Spinal cord (tissue), 10 donors: Measurements from ENCODE around the gene PRPH2. TPM values are rescaled to one million over a fixed set of nuclear protein-coding genes. Genes with fewer than 3 reads are reported as not detected.

ENCODE experiments used
- DNase-seq, 6 donors: peaks; one replicate each; pipeline versions ENCODE4 v3.0.0 to v3.0.0-alpha.2; 2013 to 2015; ENCODE audit warnings: low spot score in 6 of 6, low read depth in 4 of 6
- H3K27ac ChIP-seq: one replicate; pipeline ENCODE4 v1.5.1; 2013; ENCODE audit warnings: low read depth, low read length, control low read depth
- H3K27me3 ChIP-seq: one replicate; pipeline ENCODE4 v1.6.1; 2013; ENCODE audit warnings: low read length; ENCODE audit not compliant: control insufficient read depth, insufficient read depth
- H3K36me3 ChIP-seq: one replicate; pipeline ENCODE4 v1.6.1; 2013; ENCODE audit warnings: low read length; ENCODE audit not compliant: control insufficient read depth, insufficient read depth
- H3K4me1 ChIP-seq: one replicate; pipeline ENCODE4 v1.6.1; 2013; ENCODE audit warnings: low read length; ENCODE audit not compliant: control insufficient read depth, insufficient read depth
- H3K4me3 ChIP-seq: one replicate; pipeline ENCODE4 v1.5.1; 2013; ENCODE audit warnings: low read depth, low read length, control low read depth
- H3K9me3 ChIP-seq: one replicate; pipeline ENCODE4 v1.6.1; 2013; ENCODE audit warnings: low read length; ENCODE audit not compliant: control insufficient read depth, insufficient read depth
- WGBS: methylation state at CpG from one replicate; pipeline ENCODE4 v1.1.5; 2013; ENCODE audit warnings: missing lambda C conversion rate; ENCODE audit not compliant: insufficient coverage; 5-methylcytosine and 5-hydroxymethylcytosine counted together
- polyA plus RNA-seq, 2 donors: library from polyadenylated mRNA; unstranded; fragments of 120-200 nt; gene quantifications; one replicate each; pipeline ENCODE4 v1.2.1, GENCODE V29; 2013; ENCODE audit not compliant: insufficient read length in 2 of 2
- total RNA-seq, 2 donors: library from RNA; depleted of rRNA in 1 of 2; stranded (reverse); fragments of 120-200 nt in 1 of 2; fragments of >200 nt in 1 of 2; gene quantifications; one replicate each; pipeline versions ENCODE4 v1.2.3 to v1.2.4, GENCODE V29; 2013 to 2014
- donor health status: healthy.

Gene PRPH2
- total and polyA plus RNA-seq, 4 donors = 5.1 to 9.0 (median 6.6) TPM

GRCh38 chr6:42726026-42726425, 3.6 kb upstream of the PRPH2 start:
- Histone ChIP-seq H3K36me3 (peaks cover 5% of the 10 kb centered on the region), H3K27ac (no peak overlapping the region), H3K4me3 (no peak overlapping the region), H3K27me3 (no peaks in the 10 kb centered on the region), H3K9me3 (no peaks in the 10 kb centered on the region), H3K4me1 (peaks cover 6% of the 10 kb centered on the region)
- no peak for DNase-seq

DNA sequence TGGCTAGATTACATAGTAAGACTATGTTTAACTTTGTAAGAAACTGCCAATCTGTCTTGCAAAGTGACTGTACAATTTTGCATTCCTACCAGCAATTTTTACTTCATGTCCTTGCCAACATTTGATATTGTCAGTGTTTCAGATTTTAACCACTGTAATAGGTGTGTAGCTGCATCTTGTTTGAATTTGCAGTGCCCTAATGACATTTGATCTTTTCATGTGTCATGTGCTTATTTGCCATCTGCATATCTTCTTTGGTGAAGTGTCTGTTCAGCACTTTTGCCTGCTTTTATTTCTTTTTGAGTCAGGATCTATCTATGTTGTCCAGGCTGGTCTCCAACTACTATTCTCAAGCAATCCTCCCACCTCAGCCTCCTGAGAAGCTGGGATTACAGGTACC, 2.4 kb upstream of the PRPH2 start:
- Histone ChIP-seq H3K27ac (no peak overlapping the region), H3K9me3 (no peaks in the 10 kb centered on the region), H3K4me1 (peaks cover 6% of the 10 kb centered on the region), H3K4me3 (no peak overlapping the region), H3K27me3 (no peaks in the 10 kb centered on the region), H3K36me3 (peaks cover 5% of the 10 kb centered on the region)
- no peak for DNase-seq

DNA sequence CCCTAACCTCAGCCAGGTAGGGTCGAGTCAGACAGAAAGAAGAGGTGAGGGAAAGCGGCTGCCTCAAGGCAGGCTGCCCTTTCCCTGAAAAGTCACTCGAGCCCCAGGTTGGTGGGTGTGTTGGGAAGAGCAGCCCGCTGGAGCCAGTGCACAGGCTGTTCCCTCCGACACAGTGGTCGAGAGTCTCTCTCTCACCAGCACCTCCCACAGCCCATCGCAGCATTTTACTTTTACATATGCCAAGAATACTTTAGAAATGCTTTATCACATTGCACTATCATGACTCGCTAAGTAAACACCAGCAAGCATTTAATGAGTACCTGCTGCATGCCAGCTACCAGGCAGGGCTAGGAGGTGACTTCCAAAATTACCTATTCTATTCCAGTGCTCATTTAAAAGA, 1.7 kb downstream of the PRPH2 start:
- no peak for DNase-seq
- 81% methylated on average over 6 of the region's 8 CpGs for WGBS

GRCh38 chr6:42715871-42716270, 6.5 kb downstream of the PRPH2 start:
- no peak overlapping the region for H3K4me3 ChIP-seq
- no peaks in the 10 kb centered on the region for H3K27me3 ChIP-seq
- no peaks in the 10 kb centered on the region for H3K9me3 ChIP-seq
- H3K27ac ChIP-seq = no peak overlapping the region
- 84% methylated on average over 2 of the region's 4 CpGs for WGBS
- no peak for DNase-seq
- no peaks in the 10 kb centered on the region for H3K4me1 ChIP-seq
- no peaks in the 10 kb centered on the region for H3K36me3 ChIP-seq

More for the DNA sequence above, 1.7 kb downstream of the PRPH2 start:
- no peaks in the 10 kb centered on the region for H3K27me3 ChIP-seq
- no peaks in the 10 kb centered on the region for H3K4me1 ChIP-seq
- H3K36me3 ChIP-seq = peaks cover 5% of the 10 kb centered on the region
- no peak overlapping the region for H3K27ac ChIP-seq
- H3K9me3 ChIP-seq = no peaks in the 10 kb centered on the region
- no peak overlapping the region for H3K4me3 ChIP-seq

- DNase-seq = no peak
- Histone ChIP-seq H3K4me3 (no peak overlapping the region), H3K27ac (no peak overlapping the region), H3K4me1 (peaks cover 9% of the 10 kb centered on the region), H3K9me3 (no peaks in the 10 kb centered on the region), H3K36me3 (no peaks in the 10 kb centered on the region), H3K27me3 (no peaks in the 10 kb centered on the region)
- no CpG with 5 or more reads among the region's 4 CpGs for WGBS
Observed at GRCh38 chr6:42714098-42714761, 8.2 kb downstream of the PRPH2 start.

DNA sequence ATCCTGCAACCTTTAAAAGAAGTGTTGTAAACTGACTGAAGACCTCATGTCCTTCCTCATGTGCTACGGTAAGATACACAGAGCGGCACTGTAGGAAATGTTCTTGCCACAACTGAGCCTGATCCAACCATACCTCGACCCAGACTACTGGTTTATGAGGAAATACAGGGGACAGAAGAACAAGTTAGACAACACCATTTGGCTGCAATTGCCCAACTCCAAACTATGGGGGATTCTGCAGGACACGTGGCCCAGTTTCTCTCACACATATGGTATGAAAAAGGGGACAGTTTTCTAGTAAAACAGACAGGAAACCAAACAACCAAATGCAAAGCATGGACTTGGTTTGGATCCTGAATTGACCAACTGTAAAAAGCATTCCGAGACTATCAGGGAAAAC, 10.5 kb downstream of the PRPH2 start:
- Histone ChIP-seq H3K27me3 (no peaks in the 10 kb centered on the region), H3K4me3 (no peak overlapping the region), H3K9me3 (no peaks in the 10 kb centered on the region), H3K36me3 (no peaks in the 10 kb centered on the region), H3K4me1 (peaks cover 9% of the 10 kb centered on the region), H3K27ac (no peak overlapping the region)
- 100% methylated on average over 3 of the region's 5 CpGs for WGBS
- no peak for DNase-seq

DNA sequence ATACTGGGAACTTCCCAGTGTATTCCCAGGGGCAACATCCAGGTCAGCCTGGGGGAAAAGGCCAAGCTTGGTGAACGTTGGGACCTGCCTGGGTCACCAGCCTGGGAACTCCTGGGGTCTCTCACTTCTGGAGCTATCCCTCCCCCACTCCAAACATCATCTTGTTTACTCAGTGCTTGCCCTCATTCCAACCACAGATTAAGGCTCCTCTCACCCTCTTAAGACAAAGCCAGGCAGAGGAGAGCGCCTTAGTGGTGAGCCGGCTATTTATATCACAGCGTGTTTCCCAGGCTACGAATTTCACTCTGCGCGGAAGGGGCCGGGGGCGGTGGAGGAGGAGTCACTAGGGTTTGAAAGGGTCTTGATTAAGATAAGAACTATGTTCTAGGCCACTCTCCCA, 12.1 kb downstream of the PRPH2 start:
- no peak overlapping the region for H3K4me3 ChIP-seq
- 6% methylated on average over 1 of the region's 9 CpGs for WGBS
- no peaks in the 10 kb centered on the region for H3K36me3 ChIP-seq
- H3K4me1 ChIP-seq = peaks cover 9% of the 10 kb centered on the region
- H3K27ac ChIP-seq = no peak overlapping the region
- no peaks in the 10 kb centered on the region for H3K9me3 ChIP-seq
- DNase-seq = peak in 1 of 6 donors; percentile 19
- H3K27me3 ChIP-seq = no peaks in the 10 kb centered on the region

DNA sequence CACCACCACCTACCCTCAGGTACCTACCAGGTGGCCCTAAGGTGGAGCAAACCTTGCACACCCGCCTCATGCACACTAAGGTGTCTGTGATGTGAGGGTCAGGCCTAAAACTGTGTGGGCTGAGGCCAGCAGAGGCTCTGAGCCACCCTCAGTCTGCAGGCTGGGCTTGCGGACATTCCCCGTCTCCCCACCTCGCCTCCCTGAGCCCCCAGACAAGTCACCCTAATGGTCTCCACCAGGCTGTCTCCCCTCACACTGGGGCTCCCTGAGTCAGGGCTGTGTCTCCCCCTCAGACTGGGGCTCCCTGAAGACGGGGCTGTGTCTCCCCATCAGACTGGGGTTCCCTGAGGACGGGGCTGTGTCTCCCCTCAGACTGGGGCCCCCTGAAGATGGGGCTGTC, 12.5 kb downstream of the PRPH2 start:
- 95% methylated on average over 6 of the region's 6 CpGs for WGBS
- Histone ChIP-seq H3K27me3 (no peaks in the 10 kb centered on the region), H3K36me3 (no peaks in the 10 kb centered on the region), H3K4me1 (peaks cover 9% of the 10 kb centered on the region), H3K9me3 (no peaks in the 10 kb centered on the region), H3K4me3 (no peak overlapping the region), H3K27ac (no peak overlapping the region)
- no peak for DNase-seq

DNA sequence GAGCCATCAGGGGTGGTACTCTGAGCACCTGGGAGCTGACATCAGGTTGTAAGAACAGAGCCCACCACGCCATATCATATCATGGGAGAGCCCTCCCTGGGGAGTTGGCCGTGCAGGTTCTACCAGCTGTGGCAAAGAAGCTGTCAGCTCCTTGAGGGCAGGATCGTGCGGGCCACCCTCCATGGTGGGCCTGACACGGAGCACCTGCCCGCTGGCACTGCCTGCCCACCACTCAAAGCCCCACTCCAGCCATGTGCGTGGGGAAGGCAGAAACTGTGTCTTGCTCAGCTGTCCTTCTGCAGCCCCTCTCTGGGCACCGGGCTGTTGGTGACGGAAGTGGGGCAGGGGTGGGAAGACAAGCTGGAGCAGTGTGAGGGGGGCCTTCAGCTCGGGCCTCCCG, 14.3 kb downstream of the PRPH2 start:
- Histone ChIP-seq H3K27ac (no peak overlapping the region), H3K4me1 (peaks cover 9% of the 10 kb centered on the region), H3K9me3 (no peaks in the 10 kb centered on the region), H3K27me3 (no peaks in the 10 kb centered on the region), H3K4me3 (no peak overlapping the region), H3K36me3 (no peaks in the 10 kb centered on the region)
- DNase-seq = no peak
- 93% methylated on average over 10 of the region's 11 CpGs for WGBS

DNA sequence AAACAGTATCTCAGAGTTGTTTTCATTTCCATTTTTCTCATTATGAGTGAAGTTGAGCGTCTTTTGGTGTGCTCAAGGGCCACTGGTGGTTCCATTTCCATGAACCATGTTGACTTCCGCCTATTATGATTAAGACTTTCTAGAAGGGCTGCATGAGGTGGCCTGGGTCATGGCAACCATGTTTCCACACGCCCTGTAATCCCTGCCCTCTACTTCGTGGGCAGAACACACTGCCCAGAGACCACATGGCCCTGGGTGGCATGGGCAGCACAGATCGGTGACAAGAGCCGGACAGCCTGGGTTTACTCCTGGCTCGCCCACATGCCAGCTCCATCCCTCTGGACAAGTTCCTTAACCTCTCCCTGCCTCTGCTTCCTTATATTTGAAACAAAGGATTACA, 14.8 kb downstream of the PRPH2 start:
- Histone ChIP-seq H3K4me3 (no peak overlapping the region), H3K4me1 (peaks cover 9% of the 10 kb centered on the region), H3K27ac (no peak overlapping the region), H3K36me3 (no peaks in the 10 kb centered on the region), H3K27me3 (no peaks in the 10 kb centered on the region), H3K9me3 (no peaks in the 10 kb centered on the region)
- 97% methylated on average over 6 of the region's 7 CpGs for WGBS
- no peak for DNase-seq
